ENCODE measurements around the gene ZNF575.
A peak's percentile ranks its signal among the peaks of the same experiment; 100 is the strongest.

ZNF575 gene

GRCh38 chr19:43574424-43575155 lies 41.6 kb downstream of the ZNF575 start:
- DNase-seq (ENCODE audit: low spot score) = no peak

- DNase-seq (ENCODE audit: low spot score) = peak; percentile 97
Measured at GRCh38 chr19:43575156-43575950, 42.4 kb downstream of the ZNF575 start, which contains the start of the genes PINLYP and XRCC1. PINLYP (plus strand) TSS chr19:43575801; CDS start chr19:43577192, 1,391 bp downstream. XRCC1 (minus strand) TSS chr19:43575527; CDS start chr19:43575458, 69 bp downstream.

- no peak for DNase-seq (ENCODE audit: low spot score)
Measured at GRCh38 chr19:43575955-43576878, 43.2 kb downstream of the ZNF575 start.

DNA sequence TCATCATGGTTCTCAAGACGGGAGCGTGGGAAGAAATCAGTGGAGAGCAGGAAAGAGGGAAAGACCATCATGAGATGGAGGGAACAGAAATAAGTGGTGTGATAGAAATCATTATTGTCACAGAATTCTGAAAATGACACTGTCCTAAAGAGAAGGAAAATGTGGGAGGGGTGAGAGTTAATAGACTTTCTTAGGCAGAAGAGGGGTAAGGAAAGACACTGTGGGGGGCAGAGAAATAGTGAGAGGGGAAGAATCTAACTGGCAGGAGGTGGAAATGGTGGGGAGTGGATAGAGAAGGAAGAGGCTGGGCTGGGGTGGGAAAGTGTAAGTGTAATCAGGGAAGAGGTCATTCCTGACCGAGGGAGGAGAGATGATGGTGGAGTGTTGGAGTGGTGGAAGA lies 45.8 kb downstream of the ZNF575 start:
- DNase-seq (ENCODE audit: low spot score) = no peak

DNA sequence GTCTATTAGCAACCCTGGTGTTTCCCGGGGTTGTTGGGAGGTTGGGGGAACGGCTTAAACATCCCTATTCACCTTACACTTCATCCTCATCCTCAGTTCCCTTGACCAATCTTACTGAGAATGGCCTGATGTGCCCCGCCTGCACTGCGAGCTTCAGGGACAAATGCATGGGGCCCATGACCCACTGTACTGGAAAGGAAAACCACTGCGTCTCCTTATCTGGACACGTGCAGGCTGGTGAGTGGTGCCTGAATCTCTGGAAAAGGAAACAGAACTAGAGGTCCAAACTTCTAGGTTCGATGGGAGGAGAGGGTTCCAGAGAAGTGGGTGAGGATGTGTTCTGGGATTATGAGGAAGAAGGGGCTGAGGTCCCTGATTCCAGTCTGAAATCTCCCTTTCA lies 48.5 kb downstream of the ZNF575 start:
- no peak for DNase-seq (ENCODE audit: low spot score)

- DNase-seq (ENCODE audit: low spot score) = no peak
Measured at GRCh38 chr19:43582495-43582894, 49.5 kb downstream of the ZNF575 start.

- DNase-seq (ENCODE audit: low spot score) = no peak
Measured at GRCh38 chr19:43584484-43584883, 51.5 kb downstream of the ZNF575 start.
